ENCODE data around the gene CDK11B. TPM values are rescaled to one million over a fixed set of nuclear protein-coding genes. Genes with fewer than 3 reads are reported as not detected.

The CDK11B gene
- total RNA-seq, 1 donor from 2014 or later: 30.4 TPM

- intact Hi-C loops (cut with DNase I): no loop called here
- DNase-seq (ENCODE audit: low spot score): no peak
Observed at GRCh38 chr1:1620433-1621139, 38.2 kb downstream of the CDK11B start.

GRCh38 chr1:1619917-1620361 is 38.9 kb downstream of the CDK11B start:
- intact Hi-C loops (cut with DNase I): no loop called here
- DNase-seq (ENCODE audit: low spot score): no peak

DNA sequence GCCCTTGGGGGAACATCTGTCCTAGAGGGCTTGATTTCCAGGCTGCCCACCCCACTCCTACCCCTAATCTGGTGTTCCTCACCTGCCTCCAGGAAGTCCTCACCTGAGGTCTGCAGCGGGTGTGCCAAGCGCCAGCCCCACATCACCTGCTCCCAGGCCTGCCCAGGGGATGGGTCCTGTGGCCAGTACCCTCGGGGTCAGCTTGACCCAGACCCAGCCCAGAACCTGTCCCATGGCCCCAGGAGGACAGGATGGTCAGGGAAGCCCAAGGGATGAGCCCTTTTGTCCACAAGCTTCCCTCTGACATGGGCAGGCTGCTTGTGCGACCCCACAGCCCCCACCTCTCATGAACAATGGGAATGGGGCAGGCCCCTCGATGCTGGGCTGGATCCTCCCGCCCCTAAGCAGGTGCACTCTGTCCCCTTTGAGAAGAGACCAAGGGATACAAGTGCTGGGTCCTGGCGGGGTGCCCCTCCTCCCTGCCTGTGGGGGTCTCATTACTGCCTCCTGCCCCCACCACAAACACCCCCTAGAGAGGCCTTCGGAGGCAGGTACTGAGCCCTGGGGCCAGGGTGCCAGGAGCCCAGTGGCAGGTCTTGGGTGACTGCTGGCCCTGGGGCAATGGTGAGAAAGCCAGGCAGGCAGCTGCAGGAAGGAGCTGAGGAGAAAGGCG is 40.3 kb downstream of the CDK11B start:
- peak; percentile 59 for DNase-seq (ENCODE audit: low spot score)
- intact Hi-C loops (cut with DNase I): no loop called here

- intact Hi-C loops (cut with DNase I): no loop called here
Observed at GRCh38 chr1:1617925-1618324, 40.9 kb downstream of the CDK11B start.

DNA sequence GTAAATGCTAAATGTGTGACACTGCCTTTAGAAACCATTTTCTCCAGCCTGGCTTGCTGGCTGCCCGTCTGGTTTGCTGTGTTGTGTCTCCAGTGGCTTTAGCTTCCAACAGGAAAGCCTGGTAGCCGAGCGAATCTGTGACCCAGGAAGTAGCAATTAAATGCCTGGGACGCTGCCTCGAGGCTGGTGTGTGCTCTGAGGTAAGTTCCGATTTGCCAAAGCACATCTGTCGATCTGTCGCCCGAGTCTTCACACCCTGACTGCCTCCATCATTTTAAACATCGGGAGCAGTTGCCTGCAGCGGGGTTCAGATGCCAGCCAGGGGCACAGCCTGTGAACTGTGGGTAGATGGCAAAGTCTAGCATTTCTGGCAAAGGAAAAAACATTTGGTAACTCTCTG is 41.3 kb downstream of the CDK11B start:
- no peak for DNase-seq (ENCODE audit: low spot score)
- intact Hi-C loops (cut with DNase I): no loop called here

More at GRCh38 chr1:1617925-1618324, 40.9 kb downstream of the CDK11B start:
- DNase-seq (ENCODE audit: low spot score): no peak

GRCh38 chr1:1616838-1617237 is 42.0 kb downstream of the CDK11B start:
- intact Hi-C loops (cut with DNase I): no loop called here
- no peak for DNase-seq (ENCODE audit: low spot score)

GRCh38 chr1:1616045-1616790 is 42.6 kb downstream of the CDK11B start:
- intact Hi-C loops (cut with DNase I): no loop called here
- no peak for DNase-seq (ENCODE audit: low spot score)

- intact Hi-C loops (cut with DNase I): loop anchor here (2.0 kb wide), 1 partner anchor 41 kb away; the partner anchor contains the start of gene SSU72
Observed at GRCh38 chr1:1615256-1616044, 43.4 kb downstream of the CDK11B start, which contains the start of gene MIB2. Gene MIB2 (plus strand): TSS chr1:1615500. CDS start chr1:1623453, 7,953 bp downstream.

DNA sequence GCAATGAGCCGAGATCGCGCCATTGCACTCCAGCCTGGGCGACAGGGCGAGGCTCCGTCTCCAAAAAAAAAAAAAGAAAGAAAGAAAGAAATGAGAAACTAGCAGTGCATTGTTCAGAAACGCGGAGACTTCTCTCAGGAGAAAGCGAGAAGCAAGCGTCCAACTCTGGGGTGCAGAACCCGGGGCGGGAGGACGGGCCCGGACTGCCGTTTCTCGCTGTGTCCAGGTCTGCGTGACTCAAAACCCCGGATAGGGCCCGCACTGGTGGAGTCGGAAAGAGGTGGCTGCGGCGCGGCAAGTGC is 43.9 kb downstream of the CDK11B start:
- no peak for DNase-seq (ENCODE audit: low spot score)
- intact Hi-C loops (cut with DNase I): loop anchor here (2.0 kb wide), 1 partner anchor 40 kb away; the partner anchor contains the start of gene SSU72

More at GRCh38 chr1:1615256-1616044, 43.4 kb downstream of the CDK11B start, which contains the start of gene MIB2:
- peak; percentile 98 for DNase-seq (ENCODE audit: low spot score)

GRCh38 chr1:1614204-1614953 is 44.4 kb downstream of the CDK11B start:
- no peak for DNase-seq (ENCODE audit: low spot score)
- intact Hi-C loops (cut with DNase I): loop anchor here (2.0 kb wide), 1 partner anchor 40 kb away; the partner anchor contains the start of gene SSU72

DNA sequence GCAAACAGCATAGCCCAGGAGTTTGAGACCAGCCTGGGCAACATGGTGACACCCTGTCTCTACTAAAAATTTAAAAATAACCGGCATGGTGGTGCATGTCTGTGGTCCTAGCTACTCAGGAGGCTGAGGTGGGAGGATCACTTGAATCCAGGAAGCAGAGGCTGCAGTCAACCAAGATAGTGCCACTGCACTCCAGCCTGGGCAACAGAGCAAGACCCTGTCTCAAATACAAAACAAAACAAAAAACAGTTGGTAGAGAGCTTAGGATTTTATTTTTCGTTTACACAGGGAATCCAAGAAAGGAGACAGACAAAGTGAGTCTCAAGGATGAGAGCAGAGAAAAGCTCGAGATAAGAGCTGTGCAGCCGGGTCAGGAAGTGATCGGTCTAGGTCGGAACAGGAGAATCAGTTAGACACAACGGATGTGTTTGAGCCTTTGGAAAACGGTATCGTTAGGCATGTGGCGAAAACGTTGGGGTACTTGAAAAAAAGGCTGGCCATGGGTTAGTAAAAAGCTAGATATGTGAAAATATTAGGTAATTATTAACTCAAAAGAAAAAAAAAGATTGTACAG is 45.2 kb downstream of the CDK11B start:
- intact Hi-C loops (cut with DNase I): loop anchor here (2.0 kb wide), 1 partner anchor 39 kb away; the partner anchor contains the start of gene SSU72
- no peak for DNase-seq (ENCODE audit: low spot score)

- intact Hi-C loops (cut with DNase I): no loop called here
- DNase-seq (ENCODE audit: low spot score): no peak
Observed at GRCh38 chr1:1612104-1612400, 46.8 kb downstream of the CDK11B start.

- DNase-seq (ENCODE audit: low spot score): no peak
- intact Hi-C loops (cut with DNase I): no loop called here
Observed at GRCh38 chr1:1610796-1611195, 48.0 kb downstream of the CDK11B start.

GRCh38 chr1:1609822-1610485 is 48.9 kb downstream of the CDK11B start:
- intact Hi-C loops (cut with DNase I): no loop called here
- no peak for DNase-seq (ENCODE audit: low spot score)

- DNase-seq (ENCODE audit: low spot score): no peak
- intact Hi-C loops (cut with DNase I): no loop called here
Observed at GRCh38 chr1:1606232-1606631, 52.6 kb downstream of the CDK11B start.

GRCh38 chr1:1605724-1606123 is 53.1 kb downstream of the CDK11B start:
- intact Hi-C loops (cut with DNase I): no loop called here
- no peak for DNase-seq (ENCODE audit: low spot score)

- no peak for DNase-seq (ENCODE audit: low spot score)
Observed at GRCh38 chr1:1605034-1605591, 53.7 kb downstream of the CDK11B start.

More at GRCh38 chr1:1605034-1605591, 53.7 kb downstream of the CDK11B start:
- intact Hi-C loops (cut with DNase I): no loop called here
